SK-N-MC (cell line): ENCODE measurements around the gene PDIA4.
A peak's percentile ranks its signal among the peaks of the same experiment; 100 is the strongest.

Experiments
- DNase-seq: peaks from one replicate; pipeline ENCODE4 v3.0.0-alpha.2; 2011; ENCODE audit warnings: low read depth, low spot score
- H3K27ac ChIP-seq: fragments of 200-600 bp; sonication (generic); 2 replicates; pipeline ENCODE4 v1.5.1; 2016; ENCODE audit warnings: mixed run types
- H3K36me3 ChIP-seq: fragments of 200-600 bp; sonication (generic); 2 replicates; pipeline ENCODE4 v1.6.1; 2017; ENCODE audit warnings: antibody characterized with exemption, low read length, mixed read lengths; ENCODE audit not compliant: insufficient read depth
- H3K4me3 ChIP-seq: fragments of 200-600 bp; sonication (generic); 2 replicates; pipeline ENCODE4 v1.5.1; 2016
- H3K9ac ChIP-seq: fragments of 200-600 bp; sonication (generic); 2 replicates; pipeline ENCODE4 v1.8.0; 2017; ENCODE audit warnings: mixed run types, mixed read lengths; ENCODE audit not compliant: insufficient read length
- H3K9me3 ChIP-seq: fragments of 200-600 bp; sonication (generic); 2 replicates; pipeline ENCODE4 v1.6.1; 2017; ENCODE audit warnings: low read depth, mild to moderate bottlenecking, antibody characterized with exemption, low read length, moderate library complexity, mixed read lengths
- EZH2 ChIP-seq: fragments of 200-600 bp; sonication (generic); IDR thresholded peaks from one replicate; pipeline ENCODE4 v1.6.1; 2017; ENCODE audit warnings: antibody characterized with exemption
- FOXP2 ChIP-seq: optimal IDR thresholded peaks from 2 replicates; pipeline ENCODE3; 2011; ENCODE audit warnings: mild to moderate bottlenecking, moderate library complexity; ENCODE audit not compliant: insufficient read depth; ENCODE audit errors: extremely low read length, control extremely low read depth
- POLR2AphosphoS5 ChIP-seq: IDR thresholded peaks from 2 replicates; pipeline ENCODE4 v1.6.1; 2012; ENCODE audit warnings: mild to moderate bottlenecking, low read depth, low read length, borderline replicate concordance

PDIA4 gene

DNA sequence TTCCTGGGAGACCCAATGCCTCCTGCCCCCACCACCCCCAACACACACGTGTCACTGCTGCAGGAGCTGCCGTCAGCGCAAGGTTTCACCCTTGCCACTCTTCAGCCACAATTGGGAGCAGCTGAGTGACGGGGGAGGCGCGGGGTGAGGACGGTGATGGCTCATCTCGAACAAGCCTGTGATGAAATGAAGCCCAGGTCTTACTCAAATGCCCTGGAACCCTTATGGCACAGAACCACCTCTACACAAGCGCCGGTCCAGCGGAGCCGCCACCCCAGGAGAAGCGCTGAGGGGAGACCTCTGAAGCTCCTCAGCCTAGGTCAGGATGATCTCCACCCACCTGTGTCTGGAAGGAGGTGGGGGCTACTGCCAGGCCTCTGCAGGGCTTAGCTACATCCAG lies 25.7 kb downstream of the PDIA4 start:
- DNase-seq: no peak
- peaks cover 51% of the 10 kb centered on the region for H3K36me3 ChIP-seq
- no peaks in the 10 kb centered on the region for H3K9me3 ChIP-seq
- TF ChIP-seq EZH2 (no peak), POLR2AphosphoS5 (no peak), FOXP2 (no peak)
- no peak overlapping the region for H3K9ac ChIP-seq
- H3K27ac ChIP-seq: no peak overlapping the region
- H3K4me3 ChIP-seq: no peak overlapping the region

DNA sequence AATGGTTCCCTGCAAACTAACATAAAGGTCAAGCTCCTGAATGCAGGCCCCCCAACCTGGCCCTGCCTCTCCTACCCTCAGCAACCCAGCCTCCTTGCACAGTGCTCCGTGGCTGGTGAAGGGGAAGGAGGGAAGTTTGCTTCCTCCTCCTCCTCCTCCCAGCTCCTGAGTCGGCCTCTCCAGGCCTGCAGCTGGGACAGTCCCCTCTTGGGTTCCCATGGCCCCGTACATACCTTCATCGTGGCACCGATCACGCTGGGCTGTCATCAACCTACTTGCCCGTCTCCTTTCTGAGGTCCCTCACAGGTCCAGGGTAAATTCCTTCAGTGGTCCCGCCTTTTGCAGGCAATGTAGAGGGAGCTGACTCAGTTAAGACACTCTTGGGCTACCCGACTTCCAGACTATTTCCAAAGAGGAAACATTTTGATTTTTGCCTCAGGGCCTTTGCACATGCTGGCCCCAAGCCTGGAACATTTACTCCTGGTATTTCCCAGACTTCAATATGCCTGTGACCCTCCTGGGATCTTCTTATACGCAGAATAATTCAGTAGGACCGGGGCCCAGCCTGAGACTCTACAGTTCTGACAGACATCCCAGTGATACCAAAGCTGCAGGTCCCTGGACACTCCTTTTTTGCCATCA lies 26.8 kb downstream of the PDIA4 start:
- no peak for DNase-seq
- no peak overlapping the region for H3K27ac ChIP-seq
- TF ChIP-seq EZH2 (no peak), FOXP2 (no peak), POLR2AphosphoS5 (no peak)
- H3K9ac ChIP-seq: no peak overlapping the region
- no peak overlapping the region for H3K4me3 ChIP-seq
- H3K36me3 ChIP-seq: peaks cover 41% of the 10 kb centered on the region
- H3K9me3 ChIP-seq: no peaks in the 10 kb centered on the region

DNA sequence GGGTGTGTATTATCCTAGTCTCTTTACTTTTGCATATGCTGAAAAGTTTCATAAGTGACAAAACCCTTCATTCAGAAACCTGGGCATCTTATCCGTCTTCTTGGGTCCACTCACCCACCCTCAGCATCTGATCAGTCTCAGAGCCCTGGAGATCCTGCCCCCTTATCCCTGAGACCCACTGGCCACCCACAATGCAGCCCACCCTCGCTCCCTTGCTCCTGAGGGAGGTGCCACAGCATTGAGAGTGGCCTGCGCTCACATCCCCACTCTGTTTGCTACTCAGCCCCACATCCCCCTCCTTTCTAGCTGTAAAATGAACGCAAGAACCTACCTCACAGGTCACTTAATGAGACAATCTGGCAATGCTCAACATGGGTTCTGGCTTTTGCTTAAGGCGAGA lies 27.3 kb downstream of the PDIA4 start:
- Histone ChIP-seq H3K4me3 (no peak overlapping the region), H3K27ac (no peak overlapping the region), H3K36me3 (peaks cover 35% of the 10 kb centered on the region), H3K9ac (no peak overlapping the region), H3K9me3 (no peaks in the 10 kb centered on the region)
- no peak for TF ChIP-seq POLR2AphosphoS5
- no peak for TF ChIP-seq EZH2
- TF ChIP-seq FOXP2: no peak
- no peak for DNase-seq

DNA sequence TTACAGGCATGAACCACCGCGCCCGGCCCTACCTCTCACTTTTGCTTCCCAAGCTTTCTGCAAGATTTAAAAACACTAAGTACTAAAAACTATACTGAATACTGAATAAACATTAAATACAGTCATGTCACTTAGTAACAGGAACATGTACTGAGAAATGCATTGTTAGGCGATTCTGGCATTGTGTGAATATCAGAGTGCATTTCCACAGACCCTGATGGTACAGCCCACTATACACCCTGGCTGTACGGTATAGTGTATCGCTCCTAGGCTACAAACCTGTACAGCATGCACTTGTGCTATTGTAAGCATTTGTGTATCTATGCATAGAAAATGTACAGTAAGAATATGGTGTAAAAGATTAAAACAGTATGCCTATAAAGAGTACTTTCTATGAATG lies 29.1 kb downstream of the PDIA4 start:
- TF ChIP-seq FOXP2: no peak
- TF ChIP-seq EZH2: no peak
- no peak for TF ChIP-seq POLR2AphosphoS5
- no peak overlapping the region for H3K9ac ChIP-seq
- H3K9me3 ChIP-seq: no peaks in the 10 kb centered on the region
- peaks cover 17% of the 10 kb centered on the region for H3K36me3 ChIP-seq
- DNase-seq: no peak
- no peak overlapping the region for H3K27ac ChIP-seq
- H3K4me3 ChIP-seq: no peak overlapping the region

DNA sequence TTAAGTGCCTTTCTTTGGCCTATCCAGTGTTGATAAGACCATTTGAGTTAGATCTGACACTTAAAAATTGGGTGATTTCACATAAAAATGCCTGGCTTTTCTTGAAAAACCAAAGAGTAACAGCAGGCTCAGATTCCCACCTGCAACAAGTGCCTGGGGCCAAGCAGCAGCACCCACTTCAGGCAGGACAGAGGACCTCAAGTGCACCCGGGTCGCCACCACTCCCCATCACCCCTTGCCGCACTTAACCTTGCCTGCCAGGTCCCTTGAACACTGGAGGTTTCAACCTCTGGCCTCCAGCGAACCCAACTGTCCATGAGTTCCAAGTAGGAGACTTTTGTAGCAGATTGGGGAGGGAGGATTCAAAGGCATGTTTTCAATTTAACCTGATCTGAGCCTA lies 30.8 kb downstream of the PDIA4 start:
- no peak overlapping the region for H3K4me3 ChIP-seq
- no peak overlapping the region for H3K9ac ChIP-seq
- H3K27ac ChIP-seq: no peak overlapping the region
- TF ChIP-seq EZH2: no peak
- TF ChIP-seq FOXP2: no peak
- TF ChIP-seq POLR2AphosphoS5: no peak
- H3K9me3 ChIP-seq: no peaks in the 10 kb centered on the region
- H3K36me3 ChIP-seq: peaks cover 1% of the 10 kb centered on the region; the same call in 1 of the 2 replicates
- no peak for DNase-seq

DNA sequence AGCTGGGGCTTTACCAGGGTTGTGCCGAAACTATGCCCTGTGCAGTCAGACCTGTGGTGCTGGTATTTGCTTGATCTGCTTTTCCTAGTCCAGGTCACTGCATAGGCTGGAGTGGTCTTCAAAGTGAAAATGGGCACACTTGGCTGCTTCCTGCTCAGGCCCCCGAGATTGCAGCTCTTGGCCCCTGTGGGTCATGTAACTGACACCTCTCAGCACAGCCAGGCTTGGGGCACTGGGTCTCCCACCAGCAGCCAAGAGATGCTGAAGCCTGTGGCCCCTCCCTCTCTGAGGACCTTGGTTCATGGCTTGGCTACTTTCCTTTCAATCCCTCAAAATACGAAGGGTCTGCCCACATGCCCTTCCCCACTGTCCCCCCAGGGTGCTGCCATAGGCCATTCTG lies 33.7 kb downstream of the PDIA4 start:
- no peak overlapping the region for H3K4me3 ChIP-seq
- TF ChIP-seq FOXP2 (no peak), EZH2 (no peak), POLR2AphosphoS5 (no peak)
- no peaks in the 10 kb centered on the region for H3K9me3 ChIP-seq
- DNase-seq: no peak
- H3K27ac ChIP-seq: no peak overlapping the region
- no peaks in the 10 kb centered on the region for H3K36me3 ChIP-seq
- no peak overlapping the region for H3K9ac ChIP-seq

- Histone ChIP-seq H3K27ac (no peak overlapping the region), H3K36me3 (no peaks in the 10 kb centered on the region), H3K4me3 (no peak overlapping the region), H3K9ac (no peak overlapping the region), H3K9me3 (no peaks in the 10 kb centered on the region)
- TF ChIP-seq EZH2 (no peak), POLR2AphosphoS5 (no peak), FOXP2 (no peak)
- DNase-seq: no peak
These were observed 35.1 kb downstream of the PDIA4 start for GRCh38 chr7:148993193-148993592.

DNA sequence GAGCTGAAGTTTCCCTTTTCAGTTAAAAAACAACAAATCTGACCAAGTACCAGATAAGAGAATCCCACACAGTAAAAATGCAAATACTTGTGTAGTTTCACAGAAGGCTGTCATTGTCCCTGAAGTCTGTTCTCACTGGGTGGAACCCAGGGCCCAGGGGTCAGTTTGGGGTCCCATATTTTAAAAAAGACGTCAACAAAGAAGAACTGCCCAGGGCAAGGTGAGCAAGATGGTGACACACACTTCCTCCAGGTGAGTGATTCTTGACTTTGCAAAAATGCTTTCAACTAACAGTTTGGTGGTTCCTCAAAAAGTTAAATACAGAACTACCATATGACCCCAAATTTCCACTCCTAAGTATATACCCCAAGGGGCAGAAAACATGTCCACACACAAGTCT lies 36.8 kb downstream of the PDIA4 start:
- Histone ChIP-seq H3K27ac (no peak overlapping the region), H3K9me3 (no peaks in the 10 kb centered on the region), H3K36me3 (no peaks in the 10 kb centered on the region), H3K9ac (no peak overlapping the region), H3K4me3 (no peak overlapping the region)
- DNase-seq: no peak
- no peak for TF ChIP-seq POLR2AphosphoS5
- no peak for TF ChIP-seq EZH2
- TF ChIP-seq FOXP2: no peak

DNA sequence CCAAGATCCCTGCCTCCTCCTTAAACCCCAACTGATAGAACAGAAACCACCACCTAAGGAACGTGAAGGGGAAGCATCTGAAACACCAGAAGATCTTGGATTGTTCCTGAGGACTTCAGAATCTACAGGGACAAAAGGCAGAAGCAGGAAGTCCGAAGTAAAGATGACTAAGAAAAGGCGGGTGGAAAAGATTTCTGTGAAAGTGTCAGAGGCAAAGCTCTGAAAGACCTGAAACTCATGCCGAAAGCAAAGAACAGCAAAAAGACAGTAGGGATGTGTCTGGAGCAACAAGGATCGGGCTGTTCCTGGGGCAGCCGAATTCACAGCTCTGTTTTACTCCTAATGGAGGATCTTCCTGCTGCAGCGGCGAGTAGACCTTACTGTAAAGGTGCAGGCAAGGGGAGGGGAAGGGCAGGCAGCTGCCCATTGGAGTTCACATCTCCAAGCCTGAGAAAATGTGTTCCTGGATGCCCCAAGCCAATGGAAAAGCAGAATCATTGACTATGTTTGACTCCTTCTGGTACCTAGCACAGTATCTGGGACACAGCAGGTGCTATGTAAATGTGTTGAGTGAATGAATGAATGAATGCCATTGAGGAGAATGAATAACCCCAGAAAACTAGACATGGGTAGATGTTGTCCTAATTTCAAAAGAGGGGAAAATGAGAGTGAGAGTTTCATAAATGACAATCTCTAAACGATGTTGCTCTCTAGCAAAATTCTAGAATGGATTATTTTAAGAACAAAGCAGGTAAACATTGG lies 40.4 kb downstream of the PDIA4 start:
- Histone ChIP-seq H3K36me3 (no peaks in the 10 kb centered on the region), H3K9me3 (no peaks in the 10 kb centered on the region), H3K9ac (peak overlapping the region; percentile 85), H3K27ac (no peak overlapping the region), H3K4me3 (peak overlapping the region; percentile 85)
- DNase-seq: no peak
- TF ChIP-seq POLR2AphosphoS5 (no peak), EZH2 (no peak), FOXP2 (no peak)
